ENCODE measurements around the gene FXYD2. TPM values are rescaled to one million over a fixed set of nuclear protein-coding genes. Genes with fewer than 3 reads are reported as not detected.

FXYD2 gene
- total RNA-seq, 1 donor from 2014 or later: 2.7 TPM

- peak in 1 of 2 donors; percentile 81 for DNase-seq (ENCODE audit: extremely low spot score in 2 of 2)
- Histone ChIP-seq H3K27ac (no peak overlapping the region), H3K4me1 (peaks cover 35% of the 10 kb centered on the region), H3K9me3 (no peaks in the 10 kb centered on the region), H3K4me3 (no peak overlapping the region), H3K36me3 (no peaks in the 10 kb centered on the region), H3K27me3 (no peaks in the 10 kb centered on the region)
- TF ChIP-seq CTCF (IDR thresholded peaks at IDR 0.05) (no peak), POLR2AphosphoS5 (IDR thresholded peaks at IDR 0.05; ENCODE audit: insufficient read depth in 1 of 2, low read depth in 1 of 2) (no peak), POLR2A (IDR thresholded peaks at IDR 0.05) (no peak)
- intact Hi-C loops (cut with DNase I): no loop called here
Measured at GRCh38 chr11:117831661-117832415, 7.3 kb upstream of the FXYD2 start.

GRCh38 chr11:117830674-117831351 is 6.3 kb upstream of the FXYD2 start:
- DNase-seq (ENCODE audit: extremely low spot score in 2 of 2): peak in 1 of 2 donors; percentile 74
- Histone ChIP-seq H3K4me1 (peaks cover 35% of the 10 kb centered on the region), H3K9me3 (no peaks in the 10 kb centered on the region), H3K36me3 (no peaks in the 10 kb centered on the region), H3K4me3 (no peak overlapping the region), H3K27me3 (no peaks in the 10 kb centered on the region), H3K27ac (no peak overlapping the region)
- no peak for TF ChIP-seq POLR2AphosphoS5 (IDR thresholded peaks at IDR 0.05; ENCODE audit: insufficient read depth in 1 of 2, low read depth in 1 of 2)
- intact Hi-C loops (cut with DNase I): no loop called here

GRCh38 chr11:117830072-117830471 is 5.5 kb upstream of the FXYD2 start:
- TF ChIP-seq POLR2AphosphoS5 (IDR thresholded peaks at IDR 0.05; ENCODE audit: insufficient read depth in 1 of 2, low read depth in 1 of 2) (no peak), CTCF (IDR thresholded peaks at IDR 0.05) (no peak), POLR2A (IDR thresholded peaks at IDR 0.05) (no peak)
- intact Hi-C loops (cut with DNase I): no loop called here
- no peaks in the 10 kb centered on the region for H3K9me3 ChIP-seq
- H3K27ac ChIP-seq: no peak overlapping the region
- H3K4me1 ChIP-seq: peaks cover 42% of the 10 kb centered on the region
- no peak overlapping the region for H3K4me3 ChIP-seq
- H3K27me3 ChIP-seq: no peaks in the 10 kb centered on the region
- H3K36me3 ChIP-seq: no peaks in the 10 kb centered on the region
- peak in 1 of 2 donors; percentile 47 for DNase-seq (ENCODE audit: extremely low spot score in 2 of 2)

- Histone ChIP-seq H3K27me3 (no peaks in the 10 kb centered on the region), H3K4me3 (no peak overlapping the region)
Measured at GRCh38 chr11:117829369-117829725, 4.8 kb upstream of the FXYD2 start.

More at GRCh38 chr11:117829369-117829725, 4.8 kb upstream of the FXYD2 start:
- Histone ChIP-seq H3K27ac (peak overlapping the region; percentile 60), H3K4me1 (peaks cover 46% of the 10 kb centered on the region), H3K9me3 (no peaks in the 10 kb centered on the region), H3K36me3 (no peaks in the 10 kb centered on the region)
- no peak for TF ChIP-seq POLR2AphosphoS5 (IDR thresholded peaks at IDR 0.05; ENCODE audit: insufficient read depth in 1 of 2, low read depth in 1 of 2)
- TF ChIP-seq CTCF (IDR thresholded peaks at IDR 0.05): no peak
- intact Hi-C loops (cut with DNase I): no loop called here
- peak in 1 of 2 donors; percentile 83 for DNase-seq (ENCODE audit: extremely low spot score in 2 of 2)

Measured in vagina (tissue), 2 donors.